SHP77 (cell line): ENCODE measurements around the gene OXNAD1.

Experiments
- DNase-seq, 2 experiments: peaks; one replicate each; lab custom pipeline; 2025; lab: John Stamatoyannopoulos, UW

Gene OXNAD1

GRCh38 chr3:16264708-16265454, at the start of gene OXNAD1, which contains the start of gene DPH3:
TSS of gene OXNAD1 (plus strand) at chr3:16265212. CDS start at chr3:16270953, 5,741 bp downstream.
TSS of gene DPH3 (minus strand) at chr3:16264943. CDS start at chr3:16264876, 67 bp downstream.
- DNase-seq = peak; percentile 99

- DNase-seq = no peak
Observed at GRCh38 chr3:16216373-16216935, 48.6 kb upstream of the OXNAD1 start.

- DNase-seq = no peak
Observed at GRCh38 chr3:16219777-16220176, 45.2 kb upstream of the OXNAD1 start.

- DNase-seq = no peak
Observed at GRCh38 chr3:16221990-16222389, 43.0 kb upstream of the OXNAD1 start.

GRCh38 chr3:16222547-16222946, 42.5 kb upstream of the OXNAD1 start:
- DNase-seq = no peak

GRCh38 chr3:16224325-16224724, 40.7 kb upstream of the OXNAD1 start:
- no peak for DNase-seq

GRCh38 chr3:16227566-16227965, 37.4 kb upstream of the OXNAD1 start:
- no peak for DNase-seq

GRCh38 chr3:16229681-16230080, 35.3 kb upstream of the OXNAD1 start:
- no peak for DNase-seq

GRCh38 chr3:16231983-16232382, 33.0 kb upstream of the OXNAD1 start:
- DNase-seq = no peak

- DNase-seq = no peak
Observed at GRCh38 chr3:16233806-16234205, 31.2 kb upstream of the OXNAD1 start.

GRCh38 chr3:16234281-16234680, 30.7 kb upstream of the OXNAD1 start:
- no peak for DNase-seq

GRCh38 chr3:16236030-16236639, 28.9 kb upstream of the OXNAD1 start:
- DNase-seq = no peak

GRCh38 chr3:16236856-16237393, 28.1 kb upstream of the OXNAD1 start:
- no peak for DNase-seq

- DNase-seq = no peak
Observed at GRCh38 chr3:16239086-16239770, 25.8 kb upstream of the OXNAD1 start.

GRCh38 chr3:16239780-16240179, 25.2 kb upstream of the OXNAD1 start:
- DNase-seq = no peak

GRCh38 chr3:16240229-16241023, 24.6 kb upstream of the OXNAD1 start:
- no peak for DNase-seq

GRCh38 chr3:16241225-16241624, 23.8 kb upstream of the OXNAD1 start:
- no peak for DNase-seq

GRCh38 chr3:16242177-16242576, 22.8 kb upstream of the OXNAD1 start:
- DNase-seq = no peak

GRCh38 chr3:16243706-16244490, 21.1 kb upstream of the OXNAD1 start:
- no peak for DNase-seq

- DNase-seq = no peak
Observed at GRCh38 chr3:16245609-16246008, 19.4 kb upstream of the OXNAD1 start.
